HEK293 (cell line): ENCODE data around the gene PHF5A.

Experiments
- EGR2 ChIP-seq: fragments of 450-650 bp; formaldehyde crosslinking; IDR thresholded peaks from 2 replicates; pipeline ENCODE4 v1.5.1; 2016; ENCODE audit warnings: low read depth, missing biosample characterization, missing genetic modification characterization
- ELK4 ChIP-seq: IDR thresholded peaks from 2 replicates; pipeline ENCODE4 v1.6.1; 2011; ENCODE audit warnings: mild to moderate bottlenecking, low read depth, low read length, borderline replicate concordance
- FEZF1 ChIP-seq: fragments of 450-650 bp; formaldehyde crosslinking; IDR thresholded peaks from 2 replicates; pipeline ENCODE4 v1.5.1; 2016; ENCODE audit warnings: missing biosample characterization, missing genetic modification characterization
- HOXC10 ChIP-seq: sonication (generic); formaldehyde crosslinking; IDR thresholded peaks from 2 replicates; pipeline ENCODE4 v1.8.1; 2023; ENCODE audit warnings: mild to moderate bottlenecking, missing genetic modification reagents
- MYNN ChIP-seq: fragments of 450-650 bp; formaldehyde crosslinking; IDR thresholded peaks from 2 replicates; pipeline ENCODE4 v1.5.1; 2016; ENCODE audit warnings: missing biosample characterization, missing genetic modification characterization, borderline replicate concordance
- YY1 ChIP-seq: fragments of 450-650 bp; formaldehyde crosslinking; IDR thresholded peaks from 2 replicates; pipeline ENCODE4 v1.5.1; 2018; ENCODE audit warnings: missing biosample characterization, missing genetic modification characterization
- ZBTB1 ChIP-seq: fragments of 450-650 bp; formaldehyde crosslinking; IDR thresholded peaks from 2 replicates; pipeline ENCODE4 v1.5.1; 2016; ENCODE audit warnings: missing biosample characterization, missing genetic modification characterization
- ZBTB20 ChIP-seq: fragments of 450-650 bp; formaldehyde crosslinking; IDR thresholded peaks from 2 replicates; pipeline ENCODE4 v1.5.1; 2016; ENCODE audit warnings: missing biosample characterization, missing genetic modification characterization
- ZBTB26 ChIP-seq: fragments of 450-650 bp; formaldehyde crosslinking; optimal IDR thresholded peaks from 2 replicates; pipeline ENCODE3; 2016; ENCODE audit warnings: missing biosample characterization, mild to moderate bottlenecking, missing genetic modification characterization
- ZBTB6 ChIP-seq: fragments of 450-650 bp; formaldehyde crosslinking; IDR thresholded peaks from 2 replicates; pipeline ENCODE4 v1.5.1; 2017; ENCODE audit warnings: missing biosample characterization, missing genetic modification characterization
- ZBTB8A ChIP-seq: fragments of 450-650 bp; formaldehyde crosslinking; IDR thresholded peaks from 2 replicates; pipeline ENCODE4 v1.5.1; 2016; ENCODE audit warnings: missing biosample characterization, missing genetic modification characterization
- ZIC2 ChIP-seq: fragments of 450-650 bp; formaldehyde crosslinking; IDR thresholded peaks from 2 replicates; pipeline ENCODE4 v1.5.1; 2016; ENCODE audit warnings: missing biosample characterization, missing genetic modification characterization
- ZNF138 ChIP-seq: fragments of 450-650 bp; formaldehyde crosslinking; IDR thresholded peaks from 2 replicates; pipeline ENCODE4 v1.5.1; 2016; ENCODE audit warnings: missing biosample characterization, missing genetic modification characterization, borderline replicate concordance
- ZNF146 ChIP-seq: fragments of 450-650 bp; formaldehyde crosslinking; IDR thresholded peaks from 2 replicates; pipeline ENCODE4 v1.5.1; 2016; ENCODE audit warnings: missing biosample characterization, missing genetic modification characterization
- ZNF157 ChIP-seq: fragments of 450-650 bp; formaldehyde crosslinking; IDR thresholded peaks from 2 replicates; pipeline ENCODE4 v1.5.1; 2016; ENCODE audit warnings: missing biosample characterization, missing genetic modification characterization
- ZNF174 ChIP-seq: fragments of 450-650 bp; formaldehyde crosslinking; IDR thresholded peaks from 2 replicates; pipeline ENCODE4 v1.5.0; 2017; ENCODE audit warnings: missing biosample characterization, mild to moderate bottlenecking, missing genetic modification characterization
- ZNF335 ChIP-seq: fragments of 450-650 bp; formaldehyde crosslinking; conservative IDR thresholded peaks from 2 replicates; pipeline ENCODE4 v1.5.1; 2016; ENCODE audit warnings: missing biosample characterization, missing genetic modification characterization
- ZNF341 ChIP-seq: fragments of 450-650 bp; formaldehyde crosslinking; IDR thresholded peaks from 2 replicates; pipeline ENCODE4; 2016; ENCODE audit warnings: low read depth, missing biosample characterization, missing genetic modification characterization
- ZNF394 ChIP-seq: fragments of 450-650 bp; formaldehyde crosslinking; IDR thresholded peaks from 2 replicates; pipeline ENCODE4 v1.5.1; 2016; ENCODE audit warnings: missing biosample characterization, missing genetic modification characterization, mild to moderate bottlenecking, moderate library complexity, borderline replicate concordance
- ZNF513 ChIP-seq: fragments of 450-650 bp; IDR thresholded peaks from 2 replicates; pipeline ENCODE4 v1.5.1; 2018; ENCODE audit warnings: missing biosample characterization, missing genetic modification characterization
- ZNF530 ChIP-seq: fragments of 450-650 bp; formaldehyde crosslinking; IDR thresholded peaks from 2 replicates; pipeline ENCODE4 v1.5.1; 2016; ENCODE audit warnings: low read depth, missing biosample characterization, missing genetic modification characterization
- ZNF544 ChIP-seq: fragments of 450-650 bp; formaldehyde crosslinking; IDR thresholded peaks from 2 replicates; pipeline ENCODE4 v1.5.0; 2017; ENCODE audit warnings: missing biosample characterization, missing genetic modification characterization
- ZNF560 ChIP-seq: fragments of 450-650 bp; formaldehyde crosslinking; IDR thresholded peaks from 2 replicates; pipeline ENCODE4 v1.5.1; 2017; ENCODE audit warnings: missing biosample characterization, missing genetic modification characterization, borderline replicate concordance
- ZNF701 ChIP-seq: fragments of 450-650 bp; formaldehyde crosslinking; IDR thresholded peaks from 2 replicates; pipeline ENCODE4 v1.5.1; 2016; ENCODE audit warnings: missing biosample characterization, missing genetic modification characterization
- ZNF76 ChIP-seq: fragments of 450-650 bp; formaldehyde crosslinking; IDR thresholded peaks from 2 replicates; pipeline ENCODE4; 2016; ENCODE audit warnings: low read depth, missing biosample characterization, missing genetic modification characterization, borderline replicate concordance
- ZSCAN16 ChIP-seq: fragments of 450-650 bp; formaldehyde crosslinking; IDR thresholded peaks from 2 replicates; pipeline ENCODE4 v1.5.1; 2016; ENCODE audit warnings: missing biosample characterization, missing genetic modification characterization
- TF ChIP-seq, protein P1 (sequence below): fragments of 450-650 bp; formaldehyde crosslinking; IDR thresholded peaks from 2 replicates; pipeline ENCODE4 v1.5.1; 2016; ENCODE audit warnings: missing biosample characterization, missing genetic modification characterization
- TF ChIP-seq, protein P2 (sequence below): fragments of 450-650 bp; formaldehyde crosslinking; IDR thresholded peaks from 2 replicates; pipeline ENCODE4 v1.5.1; 2016; ENCODE audit warnings: missing biosample characterization, missing genetic modification characterization, low read depth
- TF ChIP-seq, protein P3 (sequence below): fragments of 450-650 bp; formaldehyde crosslinking; IDR thresholded peaks from 2 replicates; pipeline ENCODE4 v1.5.1; 2016; ENCODE audit warnings: missing biosample characterization, missing genetic modification characterization

Gene PHF5A

DNA sequence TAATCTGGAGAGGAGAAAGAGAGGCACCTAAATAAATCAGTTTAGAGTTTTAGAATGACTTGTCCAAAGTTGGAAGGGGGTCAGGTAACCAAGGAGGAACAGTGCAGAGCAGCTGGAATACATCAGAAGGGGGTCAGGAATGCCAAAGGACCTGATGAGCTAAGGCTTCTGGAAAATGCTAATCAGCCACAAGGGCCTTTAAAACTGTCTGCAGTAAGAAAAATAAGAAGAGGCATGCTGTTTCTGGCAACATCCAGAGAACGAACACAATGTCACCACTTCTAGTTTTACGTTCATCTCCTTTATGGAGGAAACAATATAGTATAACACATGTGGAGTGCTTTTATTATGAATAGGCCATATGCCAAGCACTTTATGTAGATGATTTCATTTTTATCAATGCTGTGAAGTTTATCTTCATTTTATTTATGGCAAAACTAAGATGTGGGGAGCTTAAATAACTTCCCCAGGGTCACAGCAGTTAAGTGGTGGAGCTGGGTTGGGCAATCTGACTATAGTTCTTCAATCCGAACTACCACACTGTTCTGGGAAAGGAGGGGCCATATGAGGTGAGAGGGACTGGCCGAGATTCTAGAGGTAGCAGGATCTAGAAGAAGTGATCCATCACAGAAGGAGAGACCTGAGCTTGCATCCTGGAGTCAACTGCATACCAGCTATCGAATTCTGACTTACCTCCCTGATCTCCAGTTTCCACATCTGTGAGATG, 23.0 kb upstream of the PHF5A start (continued):
- no peak for TF ChIP-seq ZNF138 (tag by site-specific recombination)
- no peak for TF ChIP-seq ZNF174
- no peak for TF ChIP-seq ZNF335 (tag by site-specific recombination)
- no peak for TF ChIP-seq ZNF560 (tag by site-specific recombination)
- TF ChIP-seq MYNN (tag by site-specific recombination): no peak
- no peak for TF ChIP-seq ZNF394
- no peak for TF ChIP-seq ZNF76 (tag by site-specific recombination)
- no peak for TF ChIP-seq HOXC10 (CRISPR knock-in tag)
- TF ChIP-seq ZBTB8A (tag by site-specific recombination): peak; percentile 37; the same call in 1 of the 2 replicates
- no peak for TF ChIP-seq ZNF544 (tag by site-specific recombination)
- TF ChIP-seq EGR2: no peak
- peak; percentile 87 for TF ChIP-seq ZIC2 (tag by site-specific recombination)
- no peak for TF ChIP-seq ZBTB20 (tag by site-specific recombination)
- TF ChIP-seq ZNF157 (tag by site-specific recombination): no peak
- no peak for TF ChIP-seq ZSCAN16 (tag by site-specific recombination)
- TF ChIP-seq, protein P1, sequence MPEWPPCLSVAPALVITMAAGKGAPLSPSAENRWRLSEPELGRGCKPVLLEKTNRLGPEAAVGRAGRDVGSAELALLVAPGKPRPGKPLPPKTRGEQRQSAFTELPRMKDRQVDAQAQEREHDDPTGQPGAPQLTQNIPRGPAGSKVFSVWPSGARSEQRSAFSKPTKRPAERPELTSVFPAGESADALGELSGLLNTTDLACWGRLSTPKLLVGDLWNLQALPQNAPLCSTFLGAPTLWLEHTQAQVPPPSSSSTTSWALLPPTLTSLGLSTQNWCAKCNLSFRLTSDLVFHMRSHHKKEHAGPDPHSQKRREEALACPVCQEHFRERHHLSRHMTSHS (tag by site-specific recombination): no peak
- TF ChIP-seq, protein P2, sequence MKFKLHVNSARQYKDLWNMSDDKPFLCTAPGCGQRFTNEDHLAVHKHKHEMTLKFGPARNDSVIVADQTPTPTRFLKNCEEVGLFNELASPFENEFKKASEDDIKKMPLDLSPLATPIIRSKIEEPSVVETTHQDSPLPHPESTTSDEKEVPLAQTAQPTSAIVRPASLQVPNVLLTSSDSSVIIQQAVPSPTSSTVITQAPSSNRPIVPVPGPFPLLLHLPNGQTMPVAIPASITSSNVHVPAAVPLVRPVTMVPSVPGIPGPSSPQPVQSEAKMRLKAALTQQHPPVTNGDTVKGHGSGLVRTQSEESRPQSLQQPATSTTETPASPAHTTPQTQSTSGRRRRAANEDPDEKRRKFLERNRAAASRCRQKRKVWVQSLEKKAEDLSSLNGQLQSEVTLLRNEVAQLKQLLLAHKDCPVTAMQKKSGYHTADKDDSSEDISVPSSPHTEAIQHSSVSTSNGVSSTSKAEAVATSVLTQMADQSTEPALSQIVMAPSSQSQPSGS (tag by site-specific recombination): no peak; the same call in 1 of the 2 replicates
- TF ChIP-seq, protein P3, sequence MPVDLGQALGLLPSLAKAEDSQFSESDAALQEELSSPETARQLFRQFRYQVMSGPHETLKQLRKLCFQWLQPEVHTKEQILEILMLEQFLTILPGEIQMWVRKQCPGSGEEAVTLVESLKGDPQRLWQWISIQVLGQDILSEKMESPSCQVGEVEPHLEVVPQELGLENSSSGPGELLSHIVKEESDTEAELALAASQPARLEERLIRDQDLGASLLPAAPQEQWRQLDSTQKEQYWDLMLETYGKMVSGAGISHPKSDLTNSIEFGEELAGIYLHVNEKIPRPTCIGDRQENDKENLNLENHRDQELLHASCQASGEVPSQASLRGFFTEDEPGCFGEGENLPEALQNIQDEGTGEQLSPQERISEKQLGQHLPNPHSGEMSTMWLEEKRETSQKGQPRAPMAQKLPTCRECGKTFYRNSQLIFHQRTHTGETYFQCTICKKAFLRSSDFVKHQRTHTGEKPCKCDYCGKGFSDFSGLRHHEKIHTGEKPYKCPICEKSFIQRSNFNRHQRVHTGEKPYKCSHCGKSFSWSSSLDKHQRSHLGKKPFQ (tag by site-specific recombination): peak; percentile 18; the same call in 1 of the 2 replicates
- no peak for TF ChIP-seq YY1
- TF ChIP-seq ZNF701 (tag by site-specific recombination): no peak
- peak; percentile 75 for TF ChIP-seq ZNF341 (tag by site-specific recombination)
- no peak for TF ChIP-seq ZBTB1 (tag by site-specific recombination)
- TF ChIP-seq ZNF513 (tag by site-specific recombination): no peak
- TF ChIP-seq FEZF1 (tag by site-specific recombination): peak; percentile 89
- TF ChIP-seq ZNF530: no peak
- no peak for TF ChIP-seq ZNF146 (tag by site-specific recombination)
- peak; percentile 72; the same call in 1 of the 2 replicates for TF ChIP-seq ZBTB6
- TF ChIP-seq ELK4: no peak
- no peak for TF ChIP-seq ZBTB26 (tag by site-specific recombination)
